GM12878 (cell line): Measurements from ENCODE around the gene BIRC3. TPM values are rescaled to one million over a fixed set of nuclear protein-coding genes. Genes with fewer than 3 reads are reported as not detected.

Experiments
- ATAC-seq: fragments of 200-7000 bp; cut with Tn5 transposase; 3 replicates; pipeline ENCODE4 v1.9.1; 2020; ENCODE audit warnings: mild to moderate bottlenecking, moderate library complexity
- BruUV-seq: library from RNA; stranded (reverse); fragments of 400-500 nt; replicated peaks from 2 replicates; lab custom pipeline; 2021; lab: Mats Ljungman, UMichigan
- CTCF ChIA-PET: fragments of 300-600 bp; sonication (Branson Sonifier 250); formaldehyde crosslinking; extraction: SDS; loops from one replicate; lab custom pipeline; 2021; ENCODE audit warnings: inconsistent platforms; lab: Yijun Ruan, JAX
- POLR2A ChIA-PET: fragments of 350-600 bp; formaldehyde crosslinking; extraction: SDS; loops from one replicate; lab custom pipeline; 2021; ENCODE audit warnings: inconsistent platforms; lab: Charles Lee
- RAD21 ChIA-PET: fragments of 300-600 bp; sonication (Branson Sonifier 250); formaldehyde crosslinking; loops from one replicate; lab custom pipeline; 2023; ENCODE audit warnings: antibody characterized with exemption; ENCODE audit not compliant: unreplicated experiment; lab: Charles Lee
- SMC1A ChIA-PET: fragments of 300-600 bp; sonication (Branson Sonifier 250); formaldehyde crosslinking; loops from one replicate; lab custom pipeline; 2023; ENCODE audit not compliant: unreplicated experiment, uncharacterized antibody; lab: Charles Lee
- DNase-seq: peaks from one replicate; pipeline ENCODE4 v3.0.0-alpha.2; 2011; ENCODE audit warnings: low read depth, low spot score
- FAIRE-seq: peaks from 3 replicates; lab custom pipeline; 2011; peaks lifted over from hg19 to GRCh38; lab: Jason Lieb, UNC
- H2AFZ ChIP-seq: 2 replicates; pipeline ENCODE4 v1.6.0; 2011; ENCODE audit warnings: low read depth, low read length, control low read depth; ENCODE audit not compliant: control insufficient read depth
- H3K27ac ChIP-seq: 2 replicates; pipeline ENCODE4 v1.5.1; 2011; ENCODE audit warnings: control low read depth; ENCODE audit not compliant: control insufficient read depth, insufficient read depth
- H3K27me3 ChIP-seq, 2 experiments: replicated peaks in 1 of 2; 2 replicates each; pipeline versions ENCODE4 v1.6.0 to v1.6.1; 2011; ENCODE audit warnings: low read length in 1 of 2; ENCODE audit not compliant: control insufficient read depth in 2 of 2, insufficient read depth in 2 of 2
- H3K36me3 ChIP-seq, 2 experiments: 2 replicates each; pipeline ENCODE4 v1.5.1; 2011; ENCODE audit warnings: low read length in 1 of 2; ENCODE audit not compliant: control insufficient read depth in 2 of 2, insufficient read depth in 2 of 2
- H3K4me1 ChIP-seq: 2 replicates; pipeline ENCODE4 v1.6.1; 2011; ENCODE audit warnings: mild to moderate bottlenecking, low read length, moderate library complexity, mixed read lengths; ENCODE audit not compliant: control insufficient read depth, insufficient read depth
- H3K4me2 ChIP-seq: 2 replicates; pipeline ENCODE4 v1.6.0; 2011; ENCODE audit warnings: control low read depth; ENCODE audit not compliant: control insufficient read depth, insufficient read depth
- H3K4me3 ChIP-seq: fragments of 200-600 bp; sonication (generic); 2 replicates; pipeline ENCODE4 v1.5.1; 2016
- H3K79me2 ChIP-seq: 2 replicates; pipeline ENCODE4 v1.6.0; 2011; ENCODE audit warnings: low read length; ENCODE audit not compliant: control insufficient read depth, insufficient read depth
- H3K9ac ChIP-seq: 2 replicates; pipeline ENCODE4 v1.8.0; 2011; ENCODE audit warnings: low read length, control low read depth, mixed read lengths; ENCODE audit not compliant: control insufficient read depth, insufficient read depth
- H3K9me3 ChIP-seq: replicated peaks from 3 replicates; pipeline ENCODE4 v1.5.1; 2011; ENCODE audit warnings: mild to moderate bottlenecking, low read length; ENCODE audit not compliant: control insufficient read depth, insufficient read depth
- H4K20me1 ChIP-seq: 2 replicates; pipeline ENCODE4 v1.6.0; 2011; ENCODE audit not compliant: control insufficient read depth, insufficient read depth
- GATAD2B ChIP-seq: fragments of 450-650 bp; conservative IDR thresholded peaks from 2 replicates; pipeline ENCODE4 v1.6.1; 2017; ENCODE audit warnings: low read depth, mild to moderate bottlenecking, moderate library complexity
- MTA3 ChIP-seq: IDR thresholded peaks from 2 replicates; pipeline ENCODE4 v1.6.1; 2012; ENCODE audit warnings: low read length, inconsistent platforms, borderline replicate concordance
- NFYA ChIP-seq: IDR thresholded peaks from 2 replicates; pipeline ENCODE4 v1.6.1; 2011; ENCODE audit warnings: low read depth, mild to moderate bottlenecking, low read length, improper control_type of control experiment, borderline replicate concordance
- NFYB ChIP-seq: IDR thresholded peaks from 2 replicates; pipeline ENCODE4 v1.6.1; 2011; ENCODE audit warnings: low read depth, mild to moderate bottlenecking, low read length, improper control_type of control experiment, moderate library complexity; ENCODE audit not compliant: insufficient read depth
- POLR2A ChIP-seq: IDR thresholded peaks from 2 replicates; pipeline ENCODE4 v1.6.1; 2011; ENCODE audit warnings: low read depth, mild to moderate bottlenecking, low read length
- POU2F2 ChIP-seq: IDR thresholded peaks from 3 replicates; pipeline ENCODE4 v1.6.1; 2011; ENCODE audit warnings: low read depth, mild to moderate bottlenecking, low read length, borderline replicate concordance
- SIX5 ChIP-seq: IDR thresholded peaks from 2 replicates; pipeline ENCODE4 v1.6.1; 2011; ENCODE audit warnings: mild to moderate bottlenecking, low read depth, low read length, moderate library complexity; ENCODE audit not compliant: severe bottlenecking
- WGBS: methylation state at CpG from one replicate; pipeline ENCODE4 v1.1.6; 2016; ENCODE audit warnings: low lambda C conversion rate; ENCODE audit not compliant: insufficient replicate concordance, insufficient coverage; ENCODE audit errors: missing lambda C conversion rate; 5-methylcytosine and 5-hydroxymethylcytosine counted together
- in situ Hi-C: fragments of 300-500 bp; cut with MboI; formaldehyde crosslinking; loops from 9 replicates; pipeline ENCODE4 v1.14.3; 2018; ENCODE audit warnings: mixed read lengths
- intact Hi-C: fragments of 100-400 bp; cut with micrococcal nuclease; formaldehyde crosslinking; loops from one replicate; pipeline ENCODE4 v1.14.2; 2022; ENCODE audit not compliant: unreplicated experiment
- polyA plus RNA-seq, 11 experiments: library from polyadenylated mRNA; depleted of rRNA in 4 of 11; unstranded in 6 of 11; stranded (reverse) in 5 of 11; fragments of >200 nt; fragmentation: Nextera tagmentation in 4 of 11; fragmentation: Illumina TruSeq in 1 of 11; extraction: Ambion mirVana in 4 of 11; extraction: Trizol in 1 of 11; gene quantifications; 1 replicate in 1 of 11; 2 replicates in 10 of 11; pipeline versions ENCODE4 v1.2.1 to v1.2.3, GENCODE V29; 2011 to 2016; ENCODE audit warnings: inconsistent platforms in 2 of 11, missing spikeins in 2 of 11, low read depth in 1 of 11
- total RNA-seq, 4 experiments: library from RNA; depleted of rRNA in 3 of 4; stranded (reverse); fragments of >200 nt in 3 of 4; fragmentation: Illumina TruSeq in 1 of 4; extraction: Trizol in 1 of 4; gene quantifications; 2 replicates each; pipeline versions ENCODE4 v1.2.1 to v1.2.3, GENCODE V29; 2013 to 2021
- TF ChIP-seq, protein P1 (sequence below): fragments of 450-650 bp; formaldehyde crosslinking; IDR thresholded peaks from 2 replicates; pipeline ENCODE4 v1.5.0; 2022; ENCODE audit warnings: mild to moderate bottlenecking, missing genetic modification characterization
- TF ChIP-seq, protein P2 (sequence below): IDR thresholded peaks from 2 replicates; pipeline ENCODE4 v1.6.1; 2012; ENCODE audit warnings: low read length, inconsistent platforms
- TF ChIP-seq, protein P3 (sequence below): IDR thresholded peaks from 2 replicates; pipeline ENCODE4 v1.6.1; 2012; ENCODE audit warnings: low read depth, low read length, improper control_type of control experiment

BIRC3 gene
- total and polyA plus RNA-seq, 10 of the 15 experiments (the other 5 are each of a cell fraction or from before 2014, with no cell fraction given), result 42.1 to 351 (median 83.7) TPM

DNA sequence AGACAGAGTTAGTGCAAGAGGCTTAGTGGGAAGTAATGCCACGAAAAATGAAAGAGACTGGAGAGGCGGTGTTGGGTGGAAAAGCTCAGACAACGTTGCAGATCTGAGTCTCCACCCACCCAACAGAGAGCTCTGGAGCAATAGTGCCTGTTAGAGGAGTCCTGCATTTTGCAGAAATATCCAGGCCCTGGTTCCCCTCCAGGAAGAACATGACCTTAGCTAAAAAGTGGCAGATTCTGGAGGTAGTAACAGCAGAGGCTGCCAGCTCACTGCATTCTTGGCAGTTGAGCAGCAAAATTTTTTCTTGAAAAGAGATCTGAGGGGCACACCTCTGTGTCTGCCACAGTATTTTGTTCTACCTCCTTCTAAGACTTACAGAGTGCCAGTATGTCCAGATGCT lies 27.7 kb upstream of the BIRC3 start (continued):
- TF ChIP-seq NFYA, result no peak
- no peak for TF ChIP-seq POU2F2
- TF ChIP-seq POLR2A, result no peak

DNA sequence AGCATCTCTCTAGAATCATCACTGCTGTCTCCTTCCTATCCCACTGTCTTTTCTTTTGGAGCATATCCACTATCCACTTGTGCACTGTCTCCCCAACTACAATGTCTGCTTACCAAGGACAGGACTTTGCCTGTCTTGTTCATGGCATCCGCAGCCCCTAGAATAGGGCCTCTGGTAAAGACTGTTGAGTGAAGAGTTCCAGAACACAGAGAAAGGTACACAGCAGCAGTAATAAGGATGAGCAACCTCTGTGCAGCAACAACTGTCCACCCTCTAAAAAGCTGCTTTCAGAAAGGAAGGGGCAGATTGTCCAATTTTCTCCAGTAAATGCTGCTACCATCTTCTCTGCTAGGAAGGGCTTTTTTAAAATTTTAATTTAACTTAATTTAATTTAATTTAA lies 25.5 kb upstream of the BIRC3 start:
- in situ Hi-C loops, result no loop called here
- ATAC-seq, result no peak
- intact Hi-C loops, result no loop called here

More for the DNA sequence above, 25.5 kb upstream of the BIRC3 start:
- no peaks in the 10 kb centered on the region for H4K20me1 ChIP-seq
- H3K4me1 ChIP-seq, result peaks cover 12% of the 10 kb centered on the region
- no peak overlapping the region for H3K27ac ChIP-seq
- no peaks in the 10 kb centered on the region for H3K9me3 ChIP-seq
- CTCF ChIA-PET, result interaction anchor here (1.5 to 10.9 kb wide), 6 partner anchors 19 to 374 kb away, joined by 4 to 273 read pairs (median 155); no protein-coding TSS in a partner anchor
- H3K36me3 ChIP-seq, result no peaks in the 10 kb centered on the region
- no peak overlapping the region for H3K4me2 ChIP-seq
- FAIRE-seq (no peak), DNase-seq (no peak)
- POLR2A ChIA-PET, result interaction anchor here (0.6 kb wide), 2 partner anchors 23 to 94 kb away, joined by 3 read pairs; no protein-coding TSS in a partner anchor
- RAD21 ChIA-PET, result interaction anchor here (4.7 to 9.8 kb wide), 4 partner anchors 28 to 374 kb away, joined by 49 to 169 read pairs (median 58); no protein-coding TSS in a partner anchor
- SMC1A ChIA-PET, result interaction anchor here (0.9 to 14.6 kb wide), 7 partner anchors 24 to 375 kb away, joined by 3 to 255 read pairs (median 17); partner anchors contain the start of gene BIRC3
- peak overlapping the region; percentile 6; the same call in 1 of the 2 replicates for H2AFZ ChIP-seq
- 100% methylated on average over 1 of the region's 1 CpG for WGBS
- no peak overlapping the region for H3K4me3 ChIP-seq
- TF ChIP-seq NFYB (no peak), GATAD2B (no peak), MTA3 (no peak), SIX5 (no peak)
- TF ChIP-seq, protein P1, sequence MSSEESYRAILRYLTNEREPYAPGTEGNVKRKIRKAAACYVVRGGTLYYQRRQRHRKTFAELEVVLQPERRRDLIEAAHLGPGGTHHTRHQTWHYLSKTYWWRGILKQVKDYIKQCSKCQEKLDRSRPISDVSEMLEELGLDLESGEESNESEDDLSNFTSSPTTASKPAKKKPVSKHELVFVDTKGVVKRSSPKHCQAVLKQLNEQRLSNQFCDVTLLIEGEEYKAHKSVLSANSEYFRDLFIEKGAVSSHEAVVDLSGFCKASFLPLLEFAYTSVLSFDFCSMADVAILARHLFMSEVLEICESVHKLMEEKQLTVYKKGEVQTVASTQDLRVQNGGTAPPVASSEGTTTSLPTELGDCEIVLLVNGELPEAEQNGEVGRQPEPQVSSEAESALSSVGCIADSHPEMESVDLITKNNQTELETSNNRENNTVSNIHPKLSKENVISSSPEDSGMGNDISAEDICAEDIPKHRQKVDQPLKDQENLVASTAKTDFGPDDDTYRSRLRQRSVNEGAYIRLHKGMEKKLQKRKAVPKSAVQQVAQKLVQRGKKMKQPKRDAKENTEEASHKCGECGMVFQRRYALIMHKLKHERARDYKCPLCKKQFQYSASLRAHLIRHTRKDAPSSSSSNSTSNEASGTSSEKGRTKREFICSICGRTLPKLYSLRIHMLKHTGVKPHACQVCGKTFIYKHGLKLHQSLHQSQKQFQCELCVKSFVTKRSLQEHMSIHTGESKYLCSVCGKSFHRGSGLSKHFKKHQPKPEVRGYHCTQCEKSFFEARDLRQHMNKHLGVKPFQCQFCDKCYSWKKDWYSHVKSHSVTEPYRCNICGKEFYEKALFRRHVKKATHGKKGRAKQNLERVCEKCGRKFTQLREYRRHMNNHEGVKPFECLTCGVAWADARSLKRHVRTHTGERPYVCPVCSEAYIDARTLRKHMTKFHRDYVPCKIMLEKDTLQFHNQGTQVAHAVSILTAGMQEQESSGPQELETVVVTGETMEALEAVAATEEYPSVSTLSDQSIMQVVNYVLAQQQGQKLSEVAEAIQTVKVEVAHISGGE (CRISPR knock-in tag), result no peak
- TF ChIP-seq, protein P2, sequence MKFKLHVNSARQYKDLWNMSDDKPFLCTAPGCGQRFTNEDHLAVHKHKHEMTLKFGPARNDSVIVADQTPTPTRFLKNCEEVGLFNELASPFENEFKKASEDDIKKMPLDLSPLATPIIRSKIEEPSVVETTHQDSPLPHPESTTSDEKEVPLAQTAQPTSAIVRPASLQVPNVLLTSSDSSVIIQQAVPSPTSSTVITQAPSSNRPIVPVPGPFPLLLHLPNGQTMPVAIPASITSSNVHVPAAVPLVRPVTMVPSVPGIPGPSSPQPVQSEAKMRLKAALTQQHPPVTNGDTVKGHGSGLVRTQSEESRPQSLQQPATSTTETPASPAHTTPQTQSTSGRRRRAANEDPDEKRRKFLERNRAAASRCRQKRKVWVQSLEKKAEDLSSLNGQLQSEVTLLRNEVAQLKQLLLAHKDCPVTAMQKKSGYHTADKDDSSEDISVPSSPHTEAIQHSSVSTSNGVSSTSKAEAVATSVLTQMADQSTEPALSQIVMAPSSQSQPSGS, result no peak
- TF ChIP-seq, protein P3, sequence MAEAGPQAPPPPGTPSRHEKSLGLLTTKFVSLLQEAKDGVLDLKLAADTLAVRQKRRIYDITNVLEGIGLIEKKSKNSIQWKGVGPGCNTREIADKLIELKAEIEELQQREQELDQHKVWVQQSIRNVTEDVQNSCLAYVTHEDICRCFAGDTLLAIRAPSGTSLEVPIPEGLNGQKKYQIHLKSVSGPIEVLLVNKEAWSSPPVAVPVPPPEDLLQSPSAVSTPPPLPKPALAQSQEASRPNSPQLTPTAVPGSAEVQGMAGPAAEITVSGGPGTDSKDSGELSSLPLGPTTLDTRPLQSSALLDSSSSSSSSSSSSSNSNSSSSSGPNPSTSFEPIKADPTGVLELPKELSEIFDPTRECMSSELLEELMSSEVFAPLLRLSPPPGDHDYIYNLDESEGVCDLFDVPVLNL, result no peak
- peaks cover 2% of the 10 kb centered on the region; the same call in 1 of the 2 replicates for H3K79me2 ChIP-seq
- H3K27me3 ChIP-seq, result no peaks in the 10 kb centered on the region
- H3K9ac ChIP-seq, result no peak overlapping the region
- BruUV-seq, result no TSS peak
